HG03565 (cell line): Measurements from ENCODE around the gene NKX1-1.

Source experiments
- ATAC-seq: cut with Tn5 transposase; IDR thresholded peaks from one replicate; pipeline ENCODE4 v1.9.1; 2021; ENCODE audit warnings: mild to moderate bottlenecking, moderate library complexity; ENCODE audit not compliant: unreplicated experiment

The NKX1-1 gene

GRCh38 chr4:1362046-1362445 lies 44.2 kb downstream of the NKX1-1 start:
- ATAC-seq, result no peak

- no peak for ATAC-seq
These were observed 44.8 kb downstream of the NKX1-1 start for GRCh38 chr4:1361431-1361830.

GRCh38 chr4:1360423-1361283 lies 45.6 kb downstream of the NKX1-1 start:
- no peak for ATAC-seq

- no peak for ATAC-seq
These were observed 46.3 kb downstream of the NKX1-1 start for GRCh38 chr4:1359976-1360375.

GRCh38 chr4:1359144-1359501 lies 47.1 kb downstream of the NKX1-1 start:
- ATAC-seq, result no peak

- no peak for ATAC-seq
These were observed 47.7 kb downstream of the NKX1-1 start for GRCh38 chr4:1358421-1359143.

- no peak for ATAC-seq
These were observed 48.6 kb downstream of the NKX1-1 start for GRCh38 chr4:1357356-1358248.

- ATAC-seq, result no peak
These were observed 49.9 kb downstream of the NKX1-1 start for GRCh38 chr4:1356181-1356998.

GRCh38 chr4:1355378-1355777 lies 50.9 kb downstream of the NKX1-1 start:
- no peak for ATAC-seq

- no peak for ATAC-seq
These were observed 51.3 kb downstream of the NKX1-1 start for GRCh38 chr4:1354983-1355275.

GRCh38 chr4:1354136-1354982 lies 51.9 kb downstream of the NKX1-1 start:
- ATAC-seq, result no peak

- no peak for ATAC-seq
These were observed 52.8 kb downstream of the NKX1-1 start for GRCh38 chr4:1353186-1354055.
